ENCODE data around the gene SPSB1.

The SPSB1 gene

DNA sequence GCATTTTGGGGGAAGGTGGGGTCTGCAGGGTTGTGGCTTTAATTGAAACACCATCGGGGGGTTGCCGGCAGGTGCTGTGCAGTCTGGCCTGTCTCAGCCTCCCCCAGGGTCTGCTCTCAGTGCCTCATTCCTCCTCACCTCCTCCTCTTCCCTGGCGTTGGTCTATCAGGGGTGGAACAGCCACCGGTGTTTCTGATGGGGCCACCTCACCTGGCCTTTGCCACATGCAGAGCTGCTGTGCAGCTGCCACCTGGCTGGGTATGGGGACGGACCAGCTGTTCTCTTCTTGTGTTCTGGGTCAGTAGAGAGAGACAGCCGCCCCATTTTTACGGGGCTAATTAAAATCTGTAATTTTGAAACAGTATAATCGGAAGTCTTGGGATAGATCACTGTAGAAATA, 53.9 kb downstream of the SPSB1 start:
- FAIRE-seq: no peak

DNA sequence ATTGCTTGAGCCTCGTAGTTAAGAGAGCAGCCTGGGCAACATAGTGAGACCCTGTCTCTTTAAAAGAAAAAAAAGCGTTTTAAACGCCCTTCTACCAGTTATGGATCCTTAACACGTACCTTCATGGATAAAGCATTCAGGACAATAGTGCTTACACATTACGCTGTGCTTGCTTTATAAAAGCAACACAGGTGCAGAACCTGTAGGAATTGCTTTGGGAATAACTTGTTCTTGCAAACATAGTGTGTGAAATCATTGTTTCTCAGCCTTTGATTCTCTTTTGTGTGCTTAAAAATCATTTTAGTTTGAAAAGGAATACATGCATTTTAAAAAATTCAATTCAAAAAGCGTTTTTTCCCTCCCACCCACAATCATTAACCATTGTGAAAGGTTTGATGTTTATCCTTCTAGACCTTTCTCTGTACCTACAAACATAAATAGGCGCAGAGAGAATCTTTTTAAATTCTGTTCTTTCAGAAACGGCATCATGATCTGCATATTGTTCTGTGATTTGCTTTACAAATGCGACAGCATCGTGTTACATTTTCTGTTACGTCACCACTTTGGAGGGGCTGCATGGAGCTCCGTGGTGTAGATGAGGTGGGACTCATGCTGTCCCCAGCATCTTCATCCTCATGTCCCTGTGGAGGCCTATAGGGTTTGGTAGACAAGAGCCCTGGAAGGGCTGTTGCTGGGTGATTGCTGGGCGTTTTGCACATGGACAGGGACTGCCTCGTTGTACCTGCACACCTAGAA, 54.6 kb downstream of the SPSB1 start:
- FAIRE-seq: no peak

DNA sequence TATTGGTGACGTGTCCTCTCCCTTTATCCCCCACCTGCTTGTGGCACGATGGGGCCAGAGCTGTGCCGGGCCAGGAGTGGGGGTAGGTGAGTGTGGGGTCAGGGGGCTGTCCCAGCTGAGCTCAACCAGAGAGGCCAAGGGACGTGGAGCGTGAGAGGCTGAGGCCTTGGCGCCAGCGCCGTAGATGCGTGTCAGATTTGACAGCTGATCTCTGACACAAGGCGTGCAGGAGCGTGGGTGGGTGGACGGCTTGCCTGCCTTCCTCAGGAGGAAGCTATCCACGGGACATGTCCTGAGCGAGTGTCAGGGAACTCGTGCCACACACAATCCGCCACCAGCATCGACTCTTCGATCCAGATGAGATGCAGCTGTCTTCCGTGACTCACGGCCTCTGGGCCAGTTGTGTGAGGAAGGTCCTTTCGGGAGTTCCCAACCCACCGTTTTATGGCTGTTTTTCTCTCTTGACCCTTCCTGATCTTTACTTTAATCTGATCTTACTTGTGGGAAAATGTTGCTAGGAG, 56.7 kb downstream of the SPSB1 start:
- no peak for FAIRE-seq

DNA sequence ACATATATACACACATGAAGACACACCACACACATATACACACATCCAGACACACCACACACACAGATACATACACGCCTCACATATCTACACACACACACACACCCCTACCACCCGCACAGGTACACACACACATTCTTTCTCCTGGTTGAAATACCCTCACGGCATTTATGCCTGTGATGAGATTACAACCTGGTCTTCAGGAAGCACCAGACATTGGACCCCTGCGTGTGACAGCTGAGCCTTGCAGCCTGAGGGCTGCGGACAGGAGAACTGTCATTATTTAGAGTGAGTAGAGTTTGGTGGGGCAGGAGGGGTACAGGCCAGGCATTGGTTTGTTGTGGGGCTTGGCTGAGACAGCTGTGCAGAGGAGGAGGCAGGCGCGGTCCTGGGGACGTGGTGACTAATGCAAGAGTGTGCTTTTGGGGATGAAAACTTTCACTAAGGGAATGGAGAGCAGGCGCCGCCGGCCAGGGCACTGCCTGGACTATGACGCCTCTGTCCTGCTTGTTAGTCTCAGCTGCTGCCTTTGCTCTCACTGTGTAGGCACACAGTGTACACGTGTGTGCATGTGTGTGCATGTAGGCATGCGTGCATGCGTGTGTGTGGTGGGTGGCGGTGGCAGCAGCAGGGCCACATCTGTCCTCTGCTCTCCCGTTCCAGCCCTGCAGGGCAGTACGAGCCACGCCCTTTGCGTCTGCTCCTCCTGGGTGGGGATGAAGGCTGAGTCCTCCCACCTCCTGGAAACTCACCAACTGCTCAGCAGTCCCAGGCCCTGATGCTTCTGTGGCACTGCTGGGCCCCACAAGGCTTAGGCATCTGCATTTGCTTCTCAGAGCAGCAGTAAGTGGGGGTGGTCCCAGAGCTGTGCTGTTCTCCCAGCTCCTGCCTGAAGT, 57.6 kb downstream of the SPSB1 start:
- FAIRE-seq: no peak

DNA sequence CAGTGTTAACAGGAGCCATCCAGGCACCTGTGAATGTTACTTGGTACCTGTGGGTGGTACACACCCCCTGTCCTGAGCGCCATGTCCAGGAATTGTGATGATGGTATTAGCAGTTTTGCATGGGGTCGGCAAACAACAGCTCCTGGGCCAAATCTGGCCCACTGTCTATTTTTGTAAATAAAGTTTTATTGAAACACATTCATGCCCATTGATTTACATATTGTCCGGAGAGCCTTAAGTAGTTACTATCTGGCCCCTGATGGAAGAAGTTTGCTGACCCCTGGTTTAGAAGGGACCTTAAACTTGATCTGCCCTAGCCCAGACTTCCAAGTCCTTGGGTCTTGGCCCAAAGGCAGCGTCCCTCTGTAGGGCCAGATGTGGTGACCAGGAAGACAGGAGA, 58.3 kb downstream of the SPSB1 start:
- no peak for FAIRE-seq

DNA sequence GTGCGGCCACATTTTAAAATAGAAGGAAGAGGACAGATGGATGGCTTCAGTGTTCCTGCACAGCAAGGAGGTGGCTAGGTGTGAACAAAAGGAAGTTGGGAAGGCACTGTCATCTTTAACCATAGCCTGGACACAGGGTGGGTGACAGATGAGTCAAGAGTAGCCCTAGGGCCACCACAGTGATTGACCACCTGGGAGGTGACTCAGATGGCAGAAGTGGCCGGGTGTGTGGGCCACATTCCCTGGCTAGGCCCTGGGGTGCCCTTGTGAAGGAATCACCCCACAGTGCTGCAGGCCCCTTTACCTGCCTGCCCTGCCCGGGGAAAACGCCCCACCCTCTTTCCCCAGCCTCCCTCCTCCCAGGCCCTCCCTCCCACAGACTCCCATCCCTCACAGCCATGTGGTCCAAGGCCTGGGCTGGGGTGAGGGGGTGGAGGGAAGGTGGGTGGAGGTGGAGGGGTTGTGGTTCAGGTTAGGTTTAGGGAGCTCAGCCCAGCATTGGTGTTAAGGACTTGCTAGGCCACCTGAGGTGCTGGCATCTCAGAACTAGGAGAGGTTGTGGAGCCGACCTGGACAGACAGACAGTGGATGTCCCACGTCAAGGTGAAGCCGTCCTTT, 59.1 kb downstream of the SPSB1 start:
- no peak for FAIRE-seq

DNA sequence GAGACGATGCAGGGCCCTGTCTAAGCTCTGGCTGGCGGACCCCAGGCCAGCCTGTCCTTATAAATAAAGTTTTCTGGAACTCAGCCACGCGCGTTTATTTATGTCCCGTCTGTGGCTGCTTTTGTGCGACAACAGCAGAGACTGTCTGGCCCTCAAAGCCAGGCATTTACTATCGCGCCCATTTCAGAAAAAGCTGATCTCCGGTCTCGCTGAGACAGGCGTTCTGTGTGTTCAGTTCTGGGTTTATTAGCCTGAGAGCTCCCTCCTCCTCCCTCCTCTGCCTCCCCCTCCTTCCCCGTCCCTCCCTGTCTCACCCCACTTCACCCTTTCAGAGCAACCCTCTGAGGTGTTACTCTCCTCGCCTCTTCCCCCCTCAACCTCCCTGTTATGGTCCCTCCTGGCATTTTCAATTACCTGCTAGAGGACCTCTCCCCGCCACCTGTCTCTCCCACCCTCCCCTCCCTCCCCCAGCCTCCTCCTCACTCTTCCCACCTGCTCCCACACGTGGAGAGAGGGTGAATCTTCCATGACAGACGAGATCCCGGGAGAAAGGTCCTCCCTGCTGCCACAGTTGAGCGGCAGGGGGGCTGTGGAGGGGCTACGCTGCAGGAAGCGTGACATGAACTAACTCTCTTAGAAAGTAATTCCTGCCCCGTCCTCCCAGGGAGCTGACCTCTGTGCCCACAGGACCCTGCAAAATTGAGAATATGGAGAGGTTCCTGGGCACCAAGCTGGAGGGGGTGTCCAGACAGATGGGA, 59.9 kb downstream of the SPSB1 start:
- FAIRE-seq: no peak

DNA sequence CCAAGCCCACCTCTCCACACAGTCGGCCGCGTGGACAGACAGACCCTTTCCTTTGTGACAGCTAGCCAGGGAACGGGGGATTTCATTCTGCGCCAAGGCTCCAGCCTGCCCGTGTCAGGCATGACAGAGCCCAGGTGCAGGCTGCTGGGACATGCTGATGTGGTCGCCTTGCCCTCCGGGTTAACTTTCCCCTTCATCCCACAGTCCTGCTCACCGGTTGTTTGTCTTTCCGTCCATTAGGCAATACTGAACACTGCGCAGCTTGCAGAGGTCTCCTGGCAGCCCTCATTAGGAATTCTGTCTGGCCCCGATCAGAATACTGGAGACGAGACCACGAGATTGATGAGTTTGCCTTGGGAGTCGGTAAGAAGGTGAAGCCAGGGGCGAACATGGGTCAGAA, 62.8 kb downstream of the SPSB1 start:
- no peak for FAIRE-seq

DNA sequence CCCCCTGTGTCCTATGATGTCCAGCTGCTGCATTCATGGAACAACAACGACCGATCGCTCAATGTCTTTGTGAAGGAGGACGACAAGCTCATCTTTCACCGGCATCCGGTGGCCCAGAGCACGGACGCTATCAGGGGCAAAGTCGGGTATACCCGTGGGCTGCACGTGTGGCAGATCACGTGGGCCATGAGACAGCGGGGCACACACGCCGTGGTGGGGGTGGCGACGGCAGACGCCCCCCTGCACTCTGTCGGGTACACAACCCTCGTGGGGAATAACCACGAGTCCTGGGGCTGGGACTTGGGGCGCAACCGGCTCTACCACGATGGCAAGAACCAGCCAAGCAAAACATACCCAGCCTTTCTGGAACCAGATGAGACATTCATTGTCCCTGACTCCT, 63.3 kb downstream of the SPSB1 start:
- no peak for FAIRE-seq

DNA sequence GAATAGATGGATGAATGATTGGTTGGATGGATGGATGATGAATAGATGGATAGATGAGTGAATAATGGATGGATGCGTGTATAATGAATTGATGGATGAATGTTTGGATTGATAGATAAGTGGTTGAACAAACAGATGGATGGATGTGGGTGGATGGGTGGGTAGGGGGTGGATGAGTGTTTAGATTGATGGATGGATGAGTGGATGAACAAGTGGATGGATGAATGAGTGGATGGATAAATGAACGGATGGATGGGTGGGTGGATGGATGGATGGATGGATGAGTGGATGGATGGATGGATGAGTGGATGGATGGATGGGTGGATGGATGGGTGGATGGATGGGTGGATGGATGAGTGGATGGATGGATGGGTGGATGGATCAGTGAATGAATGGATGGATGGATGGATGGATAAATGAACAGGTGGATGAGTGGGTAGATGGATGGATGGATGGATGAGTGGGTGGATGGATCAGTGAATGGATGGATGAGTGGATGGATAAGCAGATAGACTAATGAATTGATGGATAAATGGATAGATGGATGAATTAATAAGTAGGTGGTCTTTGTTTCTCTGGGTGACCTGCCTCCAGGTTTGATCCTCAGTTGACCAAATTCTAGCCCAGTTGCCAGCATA, 64.3 kb downstream of the SPSB1 start:
- FAIRE-seq: no peak

DNA sequence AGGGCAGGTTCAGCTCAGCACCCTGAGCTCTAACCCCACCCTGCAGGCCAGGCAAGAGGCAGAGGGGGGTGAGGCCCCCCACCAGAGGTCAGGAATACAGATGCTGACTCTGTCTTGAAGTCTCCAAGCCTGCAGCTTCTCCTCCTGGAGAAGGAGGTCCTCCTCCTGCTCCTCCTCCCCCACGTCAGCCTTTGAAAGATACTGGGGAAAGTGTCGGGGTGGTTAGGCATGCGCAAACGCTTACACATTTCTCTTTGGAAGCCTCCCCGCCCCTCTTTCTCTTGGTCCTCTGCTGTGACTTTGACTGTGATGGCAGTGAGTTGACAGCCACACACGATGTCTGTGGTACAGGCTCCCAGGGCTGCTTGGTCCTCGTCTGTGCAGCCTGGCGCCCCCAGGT, 65.3 kb downstream of the SPSB1 start:
- no peak for FAIRE-seq

DNA sequence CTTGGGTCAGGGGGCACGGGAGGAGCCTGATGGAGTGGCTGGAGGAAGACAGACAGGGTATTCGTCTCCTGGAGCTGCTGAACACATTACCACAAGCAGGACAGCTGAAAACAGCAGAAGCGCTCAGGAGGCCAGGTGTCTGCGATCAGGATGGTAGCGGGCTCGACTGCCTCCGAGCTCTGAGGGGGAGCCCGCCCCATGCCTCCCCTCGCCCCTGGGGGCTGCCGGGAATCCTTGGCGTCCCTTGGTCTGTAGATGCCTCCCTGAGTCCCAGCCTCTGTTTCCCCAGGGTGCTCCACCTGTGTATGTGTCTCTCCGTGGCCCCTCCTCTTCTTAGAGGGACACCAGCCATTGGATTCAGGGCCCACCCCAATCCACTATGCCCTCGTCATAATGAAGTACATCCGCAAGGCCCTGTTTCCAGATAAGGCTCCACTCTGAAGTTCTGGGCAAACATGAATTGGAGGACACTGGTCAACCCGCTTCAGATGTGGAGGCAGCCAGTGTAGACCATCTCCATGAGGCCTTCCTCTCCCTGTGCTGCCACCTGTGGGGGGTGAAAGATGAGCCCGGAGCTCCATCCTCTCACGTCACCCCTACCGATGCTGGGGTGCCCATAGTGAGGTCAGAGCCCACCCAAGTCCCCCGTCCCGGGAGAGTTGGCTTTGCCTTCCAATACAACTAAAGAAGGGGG, 67.8 kb downstream of the SPSB1 start:
- FAIRE-seq: no peak

DNA sequence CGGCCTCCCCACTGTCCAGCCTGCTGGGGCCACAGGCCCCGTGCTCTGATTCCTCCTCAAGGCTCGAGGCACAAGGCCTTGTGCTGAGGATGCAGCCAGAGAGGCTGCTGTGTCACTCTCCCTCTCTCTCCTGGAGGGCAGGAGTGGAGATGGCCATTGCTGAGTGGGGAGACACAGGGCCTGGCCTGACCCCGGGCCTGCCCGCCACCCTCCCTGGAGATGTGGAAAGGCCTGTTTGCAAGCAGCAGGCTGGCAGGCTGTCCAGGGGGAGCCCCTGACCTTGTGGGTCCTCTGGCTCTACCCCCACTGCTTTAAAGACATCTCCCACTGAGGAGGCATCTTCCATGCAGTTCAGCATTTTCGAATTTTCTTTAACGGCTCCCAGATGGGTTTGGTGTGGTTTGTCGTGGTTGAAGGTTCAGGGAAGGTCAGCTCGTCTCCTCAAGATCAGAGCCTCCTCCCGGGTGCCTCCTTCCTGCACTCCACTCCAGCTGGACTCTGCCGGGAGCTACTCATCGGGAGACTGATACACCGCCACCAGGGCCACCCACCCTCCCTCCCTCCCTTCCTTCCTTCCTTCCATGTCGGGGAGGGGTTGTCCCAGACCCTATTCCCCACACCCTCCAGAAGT, 69.1 kb downstream of the SPSB1 start:
- FAIRE-seq: no peak

DNA sequence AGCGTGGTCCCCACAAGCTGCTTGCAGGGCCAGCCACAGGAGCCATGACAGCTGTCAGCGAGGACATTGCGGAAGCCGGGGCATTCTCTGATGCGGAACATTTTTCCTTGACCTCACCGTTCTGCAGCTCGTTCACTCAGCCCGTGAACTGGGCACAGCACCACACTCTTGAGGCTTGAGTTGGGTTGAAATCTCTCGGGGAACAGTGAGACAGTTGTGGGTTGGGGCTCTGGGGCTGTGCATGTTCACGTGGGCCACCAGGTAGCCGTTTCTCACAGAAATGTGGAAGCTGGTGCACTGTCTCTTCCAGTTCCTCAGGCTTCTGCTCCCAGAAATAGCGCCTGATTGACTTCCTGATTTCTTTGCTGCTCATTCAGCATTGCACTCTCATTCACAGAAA, 69.8 kb downstream of the SPSB1 start:
- no peak for FAIRE-seq

DNA sequence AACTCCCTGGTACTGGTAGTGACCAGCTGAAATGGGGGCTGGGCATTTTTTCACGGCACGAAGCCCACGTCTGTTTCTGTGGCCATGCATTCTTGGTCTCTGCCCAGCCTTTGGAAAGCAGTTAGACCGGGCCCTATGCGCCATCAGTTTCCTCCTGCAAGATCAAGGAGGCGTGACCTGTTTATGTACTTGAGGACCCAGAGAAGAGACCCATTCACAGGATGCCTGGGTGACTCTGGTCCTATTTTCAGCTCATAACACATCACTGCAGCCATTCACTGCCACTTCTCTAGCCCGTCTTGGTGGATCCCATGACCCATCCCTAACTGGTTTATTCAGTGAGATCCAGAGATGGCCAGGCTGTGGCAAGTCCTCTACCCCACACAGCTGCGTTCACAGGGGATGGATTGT, 70.4 kb downstream of the SPSB1 start:
- no peak for FAIRE-seq

DNA sequence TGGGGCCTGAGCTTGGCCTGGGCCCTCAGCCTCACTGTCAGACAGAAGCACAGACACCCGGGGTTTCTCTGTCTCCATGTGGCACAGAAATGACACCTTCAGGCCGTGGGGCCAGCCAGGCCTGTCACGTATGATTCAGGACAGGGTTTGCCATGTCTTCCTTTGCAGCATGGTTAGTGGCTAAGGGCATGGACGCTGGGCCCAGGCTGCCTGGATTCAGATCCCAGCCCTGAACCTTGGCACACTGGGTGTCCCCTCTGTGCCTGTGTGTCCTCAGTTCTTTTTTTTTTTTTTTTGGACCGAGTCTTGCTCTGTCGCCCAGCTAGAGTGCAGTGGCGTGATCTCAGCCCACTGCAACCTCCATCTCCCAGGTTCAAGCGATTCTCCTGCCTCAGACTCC, 73.6 kb downstream of the SPSB1 start:
- FAIRE-seq: no peak

DNA sequence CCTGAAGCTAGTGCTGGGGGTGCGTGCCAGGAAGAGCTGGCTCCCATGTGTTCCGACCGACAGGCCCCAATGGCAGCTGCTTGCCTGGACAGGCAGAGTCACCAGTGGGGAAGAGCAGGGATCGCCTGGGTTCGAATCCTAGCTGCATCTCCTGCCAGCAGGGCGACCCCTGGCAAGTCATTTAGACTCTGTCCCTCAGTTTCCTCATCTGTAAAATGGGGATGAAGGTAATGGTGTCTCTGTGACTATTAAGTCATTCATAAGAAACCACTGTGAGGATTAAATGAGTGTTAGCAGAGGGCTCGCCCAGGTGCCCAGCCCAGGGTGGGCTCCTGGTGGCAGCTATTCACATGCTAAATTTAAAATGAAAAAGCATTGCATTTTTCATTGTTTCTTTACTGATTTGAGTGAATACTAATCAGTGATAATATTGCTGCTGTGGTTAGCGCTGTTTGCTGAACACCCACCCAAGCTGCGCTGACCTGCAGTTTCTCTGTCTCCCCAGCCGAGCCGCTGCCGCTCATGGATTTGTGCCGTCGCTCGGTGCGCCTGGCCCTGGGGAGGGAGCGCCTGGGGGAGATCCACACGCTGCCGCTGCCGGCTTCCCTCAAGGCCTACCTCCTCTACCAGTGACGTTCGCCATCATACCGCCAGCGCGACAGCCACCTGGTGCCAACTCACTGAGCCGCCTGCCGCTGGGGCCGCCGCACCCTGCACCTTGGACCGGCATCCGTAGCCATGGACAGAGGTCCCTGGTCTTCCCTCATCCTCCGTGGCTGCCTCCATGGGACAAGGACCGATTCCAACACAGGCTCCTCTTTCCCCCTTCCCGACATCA, 74.5 kb downstream of the SPSB1 start:
- FAIRE-seq: no peak

DNA sequence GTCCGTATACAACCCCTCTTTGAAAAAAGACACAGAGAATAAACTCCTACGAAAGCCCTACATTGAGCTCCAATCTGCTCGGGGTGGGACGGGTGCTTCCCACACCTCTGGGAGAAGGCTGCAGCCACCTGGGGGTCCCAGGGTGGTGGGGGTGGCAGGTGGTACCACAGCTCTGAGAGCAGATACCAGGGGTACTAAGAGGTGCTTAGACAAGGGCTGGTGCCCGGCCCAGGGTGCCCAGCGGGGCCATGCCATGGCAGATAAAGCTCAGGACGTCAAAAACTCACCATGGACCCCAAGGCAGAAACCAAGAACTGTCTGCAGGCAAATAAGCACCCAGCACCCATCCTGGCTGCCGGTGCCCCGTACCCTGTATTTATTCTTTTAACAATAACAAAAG, 75.1 kb downstream of the SPSB1 start:
- no peak for FAIRE-seq

DNA sequence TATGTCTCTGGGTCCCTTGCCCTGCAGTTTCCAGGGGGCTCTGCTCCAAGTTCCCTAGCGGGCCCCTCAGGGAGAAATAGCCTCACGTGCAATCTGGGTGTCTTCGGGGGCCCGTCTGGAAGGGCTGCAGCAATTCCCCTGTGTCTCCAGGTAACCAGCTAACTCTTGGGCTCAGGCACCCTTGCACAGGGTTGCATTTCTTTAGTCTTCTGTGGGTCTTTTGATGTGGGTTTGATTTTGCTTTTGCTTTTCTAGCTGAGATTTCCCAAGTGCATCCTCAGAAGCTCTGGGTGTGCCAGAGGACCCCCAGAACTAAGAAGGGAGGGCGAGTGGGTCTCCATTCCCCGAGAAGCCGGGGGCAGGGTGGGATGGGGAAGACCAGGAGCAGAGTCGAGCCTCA, 75.7 kb downstream of the SPSB1 start:
- no peak for FAIRE-seq
